Measurements from ENCODE around the gene ZBTB9.
"Not testable (repeated sequence)": the region's sequence is repeated elsewhere in the genome, so short reads cannot be mapped to it uniquely, and the experiment has no call there.

Gene ZBTB9

DNA sequence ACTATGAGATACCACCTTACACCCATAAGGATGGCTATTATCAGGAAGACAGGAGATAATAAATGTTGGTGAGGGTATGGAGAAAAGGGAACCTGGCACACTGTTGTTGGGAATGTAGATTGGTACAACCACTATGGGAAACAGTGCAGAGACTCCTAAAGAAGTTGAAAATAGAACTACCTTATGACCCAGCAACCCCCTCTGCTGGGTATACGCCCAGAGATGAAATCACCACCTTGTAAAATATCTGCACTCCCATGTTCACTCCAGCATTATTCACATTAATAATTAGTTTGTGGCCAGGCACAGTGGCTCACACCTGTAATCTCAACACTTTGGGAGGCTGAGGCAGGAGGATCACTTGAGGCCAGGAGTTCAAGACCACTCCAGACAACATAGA lies 26.8 kb downstream of the ZBTB9 start:
- no peak overlapping the region for H3K27ac ChIP-seq
- no peak for TF ChIP-seq ZFX (IDR thresholded peaks at IDR 0.05)
- TF ChIP-seq, protein P1, sequence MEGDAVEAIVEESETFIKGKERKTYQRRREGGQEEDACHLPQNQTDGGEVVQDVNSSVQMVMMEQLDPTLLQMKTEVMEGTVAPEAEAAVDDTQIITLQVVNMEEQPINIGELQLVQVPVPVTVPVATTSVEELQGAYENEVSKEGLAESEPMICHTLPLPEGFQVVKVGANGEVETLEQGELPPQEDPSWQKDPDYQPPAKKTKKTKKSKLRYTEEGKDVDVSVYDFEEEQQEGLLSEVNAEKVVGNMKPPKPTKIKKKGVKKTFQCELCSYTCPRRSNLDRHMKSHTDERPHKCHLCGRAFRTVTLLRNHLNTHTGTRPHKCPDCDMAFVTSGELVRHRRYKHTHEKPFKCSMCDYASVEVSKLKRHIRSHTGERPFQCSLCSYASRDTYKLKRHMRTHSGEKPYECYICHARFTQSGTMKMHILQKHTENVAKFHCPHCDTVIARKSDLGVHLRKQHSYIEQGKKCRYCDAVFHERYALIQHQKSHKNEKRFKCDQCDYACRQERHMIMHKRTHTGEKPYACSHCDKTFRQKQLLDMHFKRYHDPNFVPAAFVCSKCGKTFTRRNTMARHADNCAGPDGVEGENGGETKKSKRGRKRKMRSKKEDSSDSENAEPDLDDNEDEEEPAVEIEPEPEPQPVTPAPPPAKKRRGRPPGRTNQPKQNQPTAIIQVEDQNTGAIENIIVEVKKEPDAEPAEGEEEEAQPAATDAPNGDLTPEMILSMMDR (conservative IDR thresholded peaks at IDR 0.05), result no peak

DNA sequence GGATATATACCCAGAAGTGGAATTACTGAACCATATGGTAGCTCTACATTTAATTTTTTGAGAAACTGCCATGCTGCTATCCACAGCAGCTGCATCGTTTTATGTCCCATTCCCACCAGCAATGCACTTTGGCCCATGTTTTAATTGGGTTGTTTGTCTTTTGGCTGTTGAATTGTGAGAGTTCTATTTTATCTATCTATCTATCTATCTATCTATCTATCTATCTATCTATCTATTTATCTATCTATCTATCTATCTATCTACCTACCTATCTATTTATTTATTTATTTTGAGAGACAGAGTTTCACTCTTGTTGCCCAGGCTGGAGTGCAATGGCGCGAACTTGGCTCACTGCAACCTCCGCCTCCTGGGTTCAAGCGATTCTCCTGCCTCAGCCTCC lies 28.2 kb downstream of the ZBTB9 start:
- not testable (repeated sequence) for H3K27ac ChIP-seq

DNA sequence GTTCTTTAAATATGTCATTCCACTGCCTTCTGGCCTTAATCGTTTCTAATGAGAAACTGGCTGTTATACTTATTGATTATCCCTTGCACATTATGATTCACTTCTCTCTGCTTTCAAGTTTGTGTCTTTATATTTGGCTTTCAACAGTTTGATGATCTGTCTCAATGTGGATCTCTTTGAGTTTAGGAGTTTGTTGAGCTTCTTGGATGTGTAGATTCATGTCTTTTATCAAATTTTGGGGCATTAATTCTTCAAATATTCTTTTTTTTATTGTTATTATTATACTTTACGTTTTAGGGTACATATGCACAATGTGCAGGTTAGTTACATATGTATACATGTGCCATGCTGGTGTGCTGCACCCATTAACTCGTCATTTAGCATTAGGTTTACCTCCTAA lies 29.3 kb downstream of the ZBTB9 start:
- H3K27ac ChIP-seq, result no peak overlapping the region
- no peak for TF ChIP-seq ZFX (IDR thresholded peaks at IDR 0.05)
- TF ChIP-seq, protein P1 (conservative IDR thresholded peaks at IDR 0.05), result no peak

DNA sequence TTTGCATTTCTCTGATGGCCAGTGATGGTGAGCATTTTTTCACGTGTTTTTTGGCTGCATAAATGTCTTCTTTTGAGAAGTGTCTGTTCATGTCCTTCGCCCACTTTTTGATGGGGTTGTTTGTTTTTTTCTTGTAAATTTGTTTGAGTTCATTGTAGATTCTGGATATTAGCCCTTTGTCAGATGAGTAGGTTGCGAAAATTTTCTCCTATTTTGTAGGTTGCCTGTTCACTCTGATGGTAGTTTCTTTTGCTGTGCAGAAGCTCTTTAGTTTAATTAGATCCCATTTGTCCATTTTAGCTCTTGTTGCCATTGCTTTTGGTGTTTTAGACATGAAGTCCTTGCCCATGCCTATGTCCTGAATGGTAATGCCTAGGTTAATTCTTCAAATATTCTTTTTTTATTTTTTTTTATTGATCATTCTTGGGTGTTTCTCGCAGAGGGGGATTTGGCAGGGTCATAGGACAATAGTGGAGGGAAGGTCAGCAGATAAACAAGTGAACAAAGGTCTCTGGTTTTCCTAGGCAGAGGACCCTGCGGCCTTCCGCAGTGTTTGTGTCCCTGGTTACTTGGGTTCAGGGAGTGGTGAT lies 30.4 kb downstream of the ZBTB9 start:
- not testable (repeated sequence) for H3K27ac ChIP-seq

DNA sequence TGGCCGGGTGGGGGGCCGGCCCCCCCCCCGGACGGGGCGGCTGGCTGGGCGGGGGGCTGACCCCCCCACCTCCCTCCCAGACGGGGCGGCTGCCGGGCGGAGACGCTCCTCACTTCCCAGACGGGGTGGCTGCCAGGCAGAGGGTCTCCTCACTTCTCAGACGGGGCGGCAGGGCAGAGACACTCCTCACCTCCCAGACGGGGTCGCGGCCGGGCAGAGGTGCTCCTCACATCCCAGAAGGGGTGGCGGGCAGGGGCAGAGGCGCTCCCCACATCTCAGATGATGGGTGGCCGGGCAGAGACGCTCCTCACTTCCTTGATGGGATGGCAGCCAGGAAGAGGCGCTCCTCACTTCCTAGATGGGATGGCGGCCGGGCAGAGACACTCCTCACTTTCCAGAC lies 31.3 kb downstream of the ZBTB9 start:
- H3K27ac ChIP-seq, result not testable (repeated sequence)

DNA sequence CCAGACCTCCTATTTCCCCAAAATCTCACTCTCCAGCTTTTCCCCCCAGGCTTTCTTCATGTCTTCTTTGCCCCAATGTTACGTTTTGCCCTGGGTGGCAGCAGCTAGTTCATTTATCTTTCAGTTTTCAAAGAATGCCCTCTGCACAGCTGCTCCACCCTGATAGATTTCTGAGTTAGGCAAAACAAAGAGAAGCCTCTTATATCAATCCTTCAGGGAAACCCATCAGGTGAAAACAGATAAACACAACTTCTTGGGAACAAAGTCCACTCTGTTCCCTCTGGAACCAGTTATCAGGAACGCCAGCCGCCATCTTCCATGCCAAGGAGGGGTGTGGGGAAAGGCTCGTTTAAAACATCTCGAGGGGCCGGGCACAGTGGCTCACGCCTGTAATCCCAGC lies 34.0 kb downstream of the ZBTB9 start:
- H3K27ac ChIP-seq, result no peak overlapping the region
- TF ChIP-seq, protein P1 (conservative IDR thresholded peaks at IDR 0.05), result no peak
- TF ChIP-seq ZFX (IDR thresholded peaks at IDR 0.05), result no peak

DNA sequence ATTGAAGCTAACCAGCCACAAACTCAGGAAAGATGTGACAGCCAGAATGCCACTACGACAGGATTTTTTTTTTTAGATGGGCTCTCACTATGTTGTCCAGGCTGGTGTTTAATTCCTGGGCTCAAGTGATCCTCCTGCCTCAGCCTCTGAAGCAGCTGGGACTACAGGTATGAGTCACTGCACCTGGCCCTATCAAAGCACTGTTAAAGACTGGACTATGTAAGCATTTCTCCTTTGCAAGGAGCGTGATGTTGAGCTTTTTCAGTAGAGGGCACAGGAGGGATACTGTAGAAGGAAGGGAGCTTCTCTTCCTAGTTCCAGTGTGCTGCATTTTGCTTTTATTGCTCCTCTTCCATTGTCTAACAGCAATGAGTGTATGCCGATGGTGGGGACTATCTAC lies 35.8 kb downstream of the ZBTB9 start:
- H3K27ac ChIP-seq, result no peak overlapping the region
- TF ChIP-seq, protein P1 (conservative IDR thresholded peaks at IDR 0.05), result no peak
- TF ChIP-seq ZFX (IDR thresholded peaks at IDR 0.05), result no peak

DNA sequence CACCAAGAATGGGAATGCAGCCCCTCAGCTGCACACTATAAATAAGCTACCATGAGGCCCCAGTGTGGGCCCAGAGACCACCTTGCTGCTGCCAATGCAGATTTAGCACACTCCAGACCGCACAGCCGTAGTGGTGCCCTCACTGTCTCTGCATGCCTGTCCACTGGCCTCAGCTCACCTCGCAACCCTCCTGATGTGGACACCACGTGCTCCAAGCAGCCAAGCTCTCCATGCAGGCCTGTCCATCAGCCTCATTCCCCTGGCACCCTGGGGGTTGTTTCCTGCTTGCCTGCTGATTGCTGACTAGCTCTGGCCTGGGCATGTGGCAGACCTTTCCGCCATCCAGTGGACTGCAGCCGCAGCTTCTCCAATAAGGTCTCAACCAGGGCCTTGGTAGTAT lies 36.2 kb downstream of the ZBTB9 start:
- TF ChIP-seq, protein P1 (conservative IDR thresholded peaks at IDR 0.05), result no peak
- no peak for TF ChIP-seq ZFX (IDR thresholded peaks at IDR 0.05)
- H3K27ac ChIP-seq, result no peak overlapping the region

DNA sequence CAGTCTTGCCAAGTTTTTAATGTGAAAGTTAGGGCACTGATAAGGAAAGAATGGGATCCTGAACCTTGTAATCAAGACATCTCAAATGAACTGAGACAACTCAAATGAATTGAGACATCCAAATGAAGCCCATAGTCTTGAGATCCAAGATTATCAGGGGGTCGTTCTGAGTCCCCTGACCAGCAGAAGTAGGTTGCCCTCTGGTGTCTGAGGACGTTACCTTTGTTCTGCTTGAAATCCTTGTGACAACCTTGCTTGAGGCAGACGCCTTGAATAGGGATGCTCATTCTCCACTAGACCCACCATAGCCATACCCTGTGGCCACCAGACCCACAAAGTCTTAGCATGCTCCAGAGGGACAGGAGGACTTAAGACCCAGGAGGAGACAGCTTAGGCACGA lies 37.7 kb downstream of the ZBTB9 start:
- TF ChIP-seq ZFX (IDR thresholded peaks at IDR 0.05), result no peak
- TF ChIP-seq, protein P1 (conservative IDR thresholded peaks at IDR 0.05), result no peak
- no peak overlapping the region for H3K27ac ChIP-seq
